ENCODE data around the gene LSAMP. TPM values are rescaled to one million over a fixed set of nuclear protein-coding genes. Genes with fewer than 3 reads are reported as not detected.

The LSAMP gene
- total RNA-seq, 1 donor from 2014 or later, result 16.4 TPM

- no peak for DNase-seq (ENCODE audit: low read depth)
- Histone ChIP-seq H2AFZ (ENCODE audit: low read depth, low read length) (no peak overlapping the region), H3K79me2 (ENCODE audit: insufficient read depth, low read length) (no peaks in the 10 kb centered on the region), H3K27me3 (ENCODE audit: insufficient read depth, low read length) (no peaks in the 10 kb centered on the region), H3K27ac (ENCODE audit: low read depth, low read length) (no peak overlapping the region), H3K4me2 (ENCODE audit: low read length) (no peak overlapping the region), H3K9ac (ENCODE audit: low read length) (no peak overlapping the region), H3K36me3 (ENCODE audit: insufficient read depth, low read length) (no peaks in the 10 kb centered on the region), H3K9me3 (ENCODE audit: insufficient read depth, low read depth, low read length) (no peaks in the 10 kb centered on the region), H4K20me1 (ENCODE audit: insufficient read depth, low read length) (no peaks in the 10 kb centered on the region), H3K4me1 (ENCODE audit: insufficient read depth, low read length) (no peaks in the 10 kb centered on the region), H3K4me3 (ENCODE audit: insufficient read depth, low read depth, low read length) (no peak overlapping the region)
- TF ChIP-seq, protein P1, sequence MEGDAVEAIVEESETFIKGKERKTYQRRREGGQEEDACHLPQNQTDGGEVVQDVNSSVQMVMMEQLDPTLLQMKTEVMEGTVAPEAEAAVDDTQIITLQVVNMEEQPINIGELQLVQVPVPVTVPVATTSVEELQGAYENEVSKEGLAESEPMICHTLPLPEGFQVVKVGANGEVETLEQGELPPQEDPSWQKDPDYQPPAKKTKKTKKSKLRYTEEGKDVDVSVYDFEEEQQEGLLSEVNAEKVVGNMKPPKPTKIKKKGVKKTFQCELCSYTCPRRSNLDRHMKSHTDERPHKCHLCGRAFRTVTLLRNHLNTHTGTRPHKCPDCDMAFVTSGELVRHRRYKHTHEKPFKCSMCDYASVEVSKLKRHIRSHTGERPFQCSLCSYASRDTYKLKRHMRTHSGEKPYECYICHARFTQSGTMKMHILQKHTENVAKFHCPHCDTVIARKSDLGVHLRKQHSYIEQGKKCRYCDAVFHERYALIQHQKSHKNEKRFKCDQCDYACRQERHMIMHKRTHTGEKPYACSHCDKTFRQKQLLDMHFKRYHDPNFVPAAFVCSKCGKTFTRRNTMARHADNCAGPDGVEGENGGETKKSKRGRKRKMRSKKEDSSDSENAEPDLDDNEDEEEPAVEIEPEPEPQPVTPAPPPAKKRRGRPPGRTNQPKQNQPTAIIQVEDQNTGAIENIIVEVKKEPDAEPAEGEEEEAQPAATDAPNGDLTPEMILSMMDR (IDR thresholded peaks at IDR 0.05; ENCODE audit: insufficient read depth, low read depth, low read length), result no peak
- no peak for TF ChIP-seq EZH2 (IDR thresholded peaks at IDR 0.05; ENCODE audit: insufficient read depth, low read length)
- H3K4me3 Mint-ChIP-seq (ENCODE audit: unreplicated experiment), result no peak overlapping the region
- H3K27me3 Mint-ChIP-seq (ENCODE audit: low read depth, unreplicated experiment), result no peaks in the 10 kb centered on the region
- FAIRE-seq, result no peak
- no peaks in the 10 kb centered on the region for H3K36me3 Mint-ChIP-seq (ENCODE audit: low read depth, unreplicated experiment)
- H3K27ac Mint-ChIP-seq (ENCODE audit: unreplicated experiment), result no peak overlapping the region
- H3K9me3 Mint-ChIP-seq (ENCODE audit: unreplicated experiment), result no peaks in the 10 kb centered on the region
- peaks cover 25% of the 10 kb centered on the region for H3K4me1 Mint-ChIP-seq (ENCODE audit: low read depth, unreplicated experiment)
These were observed 211.5 kb downstream of the LSAMP start for GRCh38 chr3:116233711-116234357.

- no peak overlapping the region for H2AFZ ChIP-seq (ENCODE audit: low read depth, low read length)
- H3K27me3 ChIP-seq (ENCODE audit: insufficient read depth, low read length), result no peaks in the 10 kb centered on the region
- no peaks in the 10 kb centered on the region for H4K20me1 ChIP-seq (ENCODE audit: insufficient read depth, low read length)
- H3K27me3 Mint-ChIP-seq (ENCODE audit: low read depth, unreplicated experiment), result no peaks in the 10 kb centered on the region
- no peak for FAIRE-seq
- no peaks in the 10 kb centered on the region for H3K9me3 Mint-ChIP-seq (ENCODE audit: unreplicated experiment)
- H3K36me3 ChIP-seq (ENCODE audit: insufficient read depth, low read length), result no peaks in the 10 kb centered on the region
- H3K4me2 ChIP-seq (ENCODE audit: low read length), result no peak overlapping the region
- H3K4me3 Mint-ChIP-seq (ENCODE audit: unreplicated experiment), result no peak overlapping the region
- H3K4me3 ChIP-seq (ENCODE audit: insufficient read depth, low read depth, low read length), result no peak overlapping the region
- H3K4me1 Mint-ChIP-seq (ENCODE audit: low read depth, unreplicated experiment), result peaks cover 19% of the 10 kb centered on the region
- DNase-seq (ENCODE audit: low read depth), result no peak
- no peak overlapping the region for H3K27ac Mint-ChIP-seq (ENCODE audit: unreplicated experiment)
- no peaks in the 10 kb centered on the region for H3K4me1 ChIP-seq (ENCODE audit: insufficient read depth, low read length)
- no peak overlapping the region for H3K27ac ChIP-seq (ENCODE audit: low read depth, low read length)
- no peaks in the 10 kb centered on the region for H3K36me3 Mint-ChIP-seq (ENCODE audit: low read depth, unreplicated experiment)
- H3K79me2 ChIP-seq (ENCODE audit: insufficient read depth, low read length), result no peaks in the 10 kb centered on the region
- no peak overlapping the region for H3K9ac ChIP-seq (ENCODE audit: low read length)
- H3K9me3 ChIP-seq (ENCODE audit: insufficient read depth, low read depth, low read length), result no peaks in the 10 kb centered on the region
- TF ChIP-seq, protein P1 (IDR thresholded peaks at IDR 0.05; ENCODE audit: insufficient read depth, low read depth, low read length), result no peak
- no peak for TF ChIP-seq EZH2 (IDR thresholded peaks at IDR 0.05; ENCODE audit: insufficient read depth, low read length)
These were observed 214.8 kb downstream of the LSAMP start for GRCh38 chr3:116230431-116231020.

DNA sequence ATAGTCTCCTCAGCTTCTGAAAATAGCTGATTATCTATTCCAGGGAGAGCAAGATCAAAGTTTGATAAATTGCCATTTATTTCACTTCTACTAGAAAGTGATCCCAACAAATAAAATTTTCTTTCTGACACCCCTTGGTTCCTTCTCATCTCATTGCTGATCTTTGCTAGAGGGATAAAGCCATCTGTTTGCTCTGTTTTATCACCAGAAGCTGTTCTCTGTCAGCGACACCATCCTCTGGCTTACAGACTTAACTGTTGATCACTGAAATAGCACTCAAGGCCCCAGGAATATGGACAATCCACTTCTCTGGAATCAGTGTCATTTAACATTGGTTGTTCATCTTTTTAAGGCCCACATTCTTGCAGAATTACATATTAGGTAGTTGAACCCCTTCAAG is 219.0 kb downstream of the LSAMP start:
- Histone ChIP-seq H3K4me2 (ENCODE audit: low read length) (no peak overlapping the region), H4K20me1 (ENCODE audit: insufficient read depth, low read length) (no peaks in the 10 kb centered on the region), H3K36me3 (ENCODE audit: insufficient read depth, low read length) (no peaks in the 10 kb centered on the region), H3K9ac (ENCODE audit: low read length) (no peak overlapping the region), H3K27me3 (ENCODE audit: insufficient read depth, low read length) (no peaks in the 10 kb centered on the region), H3K79me2 (ENCODE audit: insufficient read depth, low read length) (no peaks in the 10 kb centered on the region), H3K9me3 (ENCODE audit: insufficient read depth, low read depth, low read length) (no peaks in the 10 kb centered on the region), H3K4me1 (ENCODE audit: insufficient read depth, low read length) (no peaks in the 10 kb centered on the region), H3K4me3 (ENCODE audit: insufficient read depth, low read depth, low read length) (no peak overlapping the region), H3K27ac (ENCODE audit: low read depth, low read length) (no peak overlapping the region), H2AFZ (ENCODE audit: low read depth, low read length) (no peak overlapping the region)
- no peak for TF ChIP-seq EZH2 (IDR thresholded peaks at IDR 0.05; ENCODE audit: insufficient read depth, low read length)
- TF ChIP-seq, protein P1 (IDR thresholded peaks at IDR 0.05; ENCODE audit: insufficient read depth, low read depth, low read length), result no peak
- no peaks in the 10 kb centered on the region for H3K36me3 Mint-ChIP-seq (ENCODE audit: low read depth, unreplicated experiment)
- DNase-seq (ENCODE audit: low read depth) (no peak), FAIRE-seq (no peak)
- no peaks in the 10 kb centered on the region for H3K27me3 Mint-ChIP-seq (ENCODE audit: low read depth, unreplicated experiment)
- H3K9me3 Mint-ChIP-seq (ENCODE audit: unreplicated experiment), result no peaks in the 10 kb centered on the region
- peaks cover 5% of the 10 kb centered on the region for H3K4me1 Mint-ChIP-seq (ENCODE audit: low read depth, unreplicated experiment)
- H3K27ac Mint-ChIP-seq (ENCODE audit: unreplicated experiment), result no peak overlapping the region
- no peak overlapping the region for H3K4me3 Mint-ChIP-seq (ENCODE audit: unreplicated experiment)

Data from astrocyte (in vitro differentiated cells and primary cell).